ENCODE measurements around the gene TGFBR3.
"Not testable (repeated sequence)": the region's sequence is repeated elsewhere in the genome, so short reads cannot be mapped to it uniquely, and the experiment has no call there.

Gene TGFBR3

GRCh38 chr1:91854852-91855534 is 31.0 kb downstream of the TGFBR3 start:
- ChIA-PET POLR2A (ENCODE audit: low non-redundant PET) (no interaction called here), CTCF (no interaction called here)
- peak overlapping the region; percentile 52 for H3K27ac ChIP-seq
- DNase-seq (ENCODE audit: low spot score) = no peak
- TF ChIP-seq CTCF (conservative IDR thresholded peaks at IDR 0.05; ENCODE audit: low read depth) = no peak

DNA sequence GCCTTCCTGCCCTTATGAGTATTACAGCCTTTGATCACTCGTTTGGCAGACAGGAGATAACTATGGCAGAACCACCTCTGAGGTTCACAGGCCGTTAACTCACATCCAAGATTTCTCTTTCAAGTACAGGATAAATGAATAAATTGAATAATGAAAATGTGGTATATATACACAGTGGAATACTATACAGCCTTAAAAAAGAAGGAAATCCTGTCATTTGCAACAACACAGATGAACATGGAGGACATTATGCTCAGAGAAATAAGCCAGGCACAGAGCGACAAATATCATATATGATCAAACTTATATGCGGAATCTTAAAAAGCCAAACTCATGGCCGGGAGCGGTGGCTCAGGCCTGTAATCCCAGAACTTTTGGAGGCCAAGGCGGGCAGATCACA is 32.6 kb downstream of the TGFBR3 start:
- no peak overlapping the region for H3K27ac ChIP-seq
- CTCF ChIA-PET = no interaction called here
- TF ChIP-seq CTCF (conservative IDR thresholded peaks at IDR 0.05; ENCODE audit: low read depth) = no peak
- POLR2A ChIA-PET (ENCODE audit: low non-redundant PET) = no interaction called here
- DNase-seq (ENCODE audit: low spot score) = no peak

GRCh38 chr1:91852011-91852410 is 33.9 kb downstream of the TGFBR3 start:
- peak overlapping the region; percentile 62 for H3K27ac ChIP-seq
- CTCF ChIA-PET; POLR2A ChIA-PET (ENCODE audit: low non-redundant PET); DNase-seq (ENCODE audit: low spot score): not testable (repeated sequence)

GRCh38 chr1:91851130-91852010 is 34.6 kb downstream of the TGFBR3 start:
- ChIA-PET POLR2A (ENCODE audit: low non-redundant PET) (no interaction called here), CTCF (no interaction called here)
- peak; percentile 48 for DNase-seq (ENCODE audit: low spot score)
- peak overlapping the region; percentile 70 for H3K27ac ChIP-seq
- no peak for TF ChIP-seq CTCF (conservative IDR thresholded peaks at IDR 0.05; ENCODE audit: low read depth)

- H3K27ac ChIP-seq = no peak overlapping the region; the same call in 1 of the 2 replicates
Observed at GRCh38 chr1:91850708-91851107, 35.2 kb downstream of the TGFBR3 start.

DNA sequence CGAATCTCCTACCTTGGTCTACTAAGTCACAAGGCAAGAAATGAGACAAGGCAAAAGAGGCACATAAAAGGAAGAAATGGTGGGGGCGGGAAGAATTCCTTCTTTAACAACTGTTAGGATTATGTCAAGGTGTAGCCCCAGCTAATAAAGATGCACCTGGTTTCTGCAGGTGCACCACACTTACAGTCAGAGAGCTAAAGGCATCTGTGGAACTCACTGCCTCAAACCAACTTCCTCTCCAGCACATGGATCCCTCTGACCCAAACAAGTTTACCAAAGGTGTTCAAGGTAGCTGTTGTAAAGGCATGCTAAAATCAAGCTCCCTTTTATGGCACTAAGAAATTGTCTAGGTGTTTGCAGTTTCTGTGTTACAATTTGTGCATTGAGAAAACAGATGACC is 38.1 kb downstream of the TGFBR3 start:
- H3K27ac ChIP-seq = no peak overlapping the region
- DNase-seq (ENCODE audit: low spot score) = no peak
- ChIA-PET CTCF (no interaction called here), POLR2A (ENCODE audit: low non-redundant PET) (no interaction called here)
- no peak for TF ChIP-seq CTCF (conservative IDR thresholded peaks at IDR 0.05; ENCODE audit: low read depth)

More at GRCh38 chr1:91850708-91851107, 35.2 kb downstream of the TGFBR3 start:
- no peak for TF ChIP-seq CTCF (conservative IDR thresholded peaks at IDR 0.05; ENCODE audit: low read depth)
- POLR2A ChIA-PET (ENCODE audit: low non-redundant PET) = no interaction called here
- DNase-seq (ENCODE audit: low spot score) = no peak
- CTCF ChIA-PET = no interaction called here

DNA sequence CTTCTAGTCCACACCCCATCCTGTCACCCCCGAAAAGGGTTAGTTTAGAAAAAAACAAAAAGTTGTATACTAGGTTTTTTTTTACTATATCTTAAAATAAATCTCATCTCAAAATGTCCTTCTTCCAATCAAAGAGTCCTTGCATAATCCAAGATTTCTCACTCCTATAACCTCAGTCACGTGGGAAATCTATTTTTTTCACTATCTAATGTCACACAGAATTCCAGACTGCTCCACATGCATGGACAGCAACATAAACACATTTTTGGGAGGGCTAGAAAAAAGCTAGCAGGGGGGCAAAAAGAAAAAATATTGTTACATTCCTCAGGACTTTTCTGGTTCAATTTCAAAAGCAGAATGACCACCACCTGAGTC is 39.3 kb downstream of the TGFBR3 start:
- CTCF ChIA-PET = interaction anchor here (0.5 kb wide), 1 partner anchor 227 kb away, joined by 3 read pairs; no protein-coding TSS in a partner anchor
- no peak for DNase-seq (ENCODE audit: low spot score)
- H3K27ac ChIP-seq = no peak overlapping the region
- POLR2A ChIA-PET (ENCODE audit: low non-redundant PET) = no interaction called here
- TF ChIP-seq CTCF (conservative IDR thresholded peaks at IDR 0.05; ENCODE audit: low read depth) = no peak

Measured in RWPE1 (cell line).